Measurements from ENCODE around the gene TLCD4.
"Not testable (repeated sequence)": the region's sequence is repeated elsewhere in the genome, so short reads cannot be mapped to it uniquely, and the experiment has no call there.

Gene TLCD4

DNA sequence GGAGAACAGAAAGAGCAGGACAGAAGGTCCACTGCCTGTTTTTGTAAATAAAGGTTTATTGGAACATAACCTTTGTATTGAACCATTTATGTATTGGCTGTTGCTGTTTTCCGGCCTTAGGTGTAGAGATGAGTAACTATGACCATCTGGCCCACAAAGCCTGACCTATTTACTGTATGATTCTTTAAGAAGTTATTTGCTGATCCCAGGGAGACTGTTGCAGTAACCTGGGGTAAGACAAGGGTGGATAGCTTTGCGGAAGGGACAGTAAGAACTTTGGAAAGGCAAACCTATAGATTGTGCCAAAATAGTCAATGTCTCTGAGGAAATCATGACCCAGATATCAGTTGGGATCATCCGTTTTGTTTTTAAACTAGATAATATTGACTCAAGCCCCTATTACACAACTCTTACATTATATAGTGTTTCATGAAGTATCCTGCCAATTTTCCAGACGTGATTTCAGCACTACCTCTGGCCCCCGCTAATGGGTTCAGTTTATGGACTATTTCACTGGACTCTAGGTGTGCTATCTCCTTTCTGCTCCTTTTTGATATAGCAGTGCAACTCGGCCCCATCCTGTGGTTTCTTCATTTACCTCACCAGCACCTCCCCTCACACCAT, 20.8 kb upstream of the TLCD4 start:
- no peak for DNase-seq

- no peak for DNase-seq
Observed at GRCh38 chr1:95097426-95097825, 19.7 kb upstream of the TLCD4 start.

- DNase-seq = no peak
Observed at GRCh38 chr1:95098196-95098595, 19.0 kb upstream of the TLCD4 start.

DNA sequence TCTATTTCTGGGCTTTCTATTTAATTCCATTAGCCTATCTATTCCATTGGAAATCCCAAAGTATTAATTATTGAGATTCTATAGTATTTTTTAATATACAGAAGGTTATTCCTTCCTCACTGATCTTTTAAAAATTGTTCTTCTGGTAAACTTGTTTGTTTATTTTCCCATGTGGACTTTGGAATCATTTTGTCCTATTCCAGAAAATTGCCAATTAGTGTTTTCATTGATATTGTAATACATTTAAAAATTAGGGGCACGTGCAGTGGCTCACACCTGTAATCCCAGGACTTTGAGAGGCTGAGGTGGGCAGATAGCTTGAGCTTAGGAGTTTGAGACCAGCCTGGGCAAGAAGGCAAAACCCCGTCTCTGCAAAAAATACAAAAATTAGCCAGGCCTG, 8.4 kb upstream of the TLCD4 start:
- DNase-seq = no peak

DNA sequence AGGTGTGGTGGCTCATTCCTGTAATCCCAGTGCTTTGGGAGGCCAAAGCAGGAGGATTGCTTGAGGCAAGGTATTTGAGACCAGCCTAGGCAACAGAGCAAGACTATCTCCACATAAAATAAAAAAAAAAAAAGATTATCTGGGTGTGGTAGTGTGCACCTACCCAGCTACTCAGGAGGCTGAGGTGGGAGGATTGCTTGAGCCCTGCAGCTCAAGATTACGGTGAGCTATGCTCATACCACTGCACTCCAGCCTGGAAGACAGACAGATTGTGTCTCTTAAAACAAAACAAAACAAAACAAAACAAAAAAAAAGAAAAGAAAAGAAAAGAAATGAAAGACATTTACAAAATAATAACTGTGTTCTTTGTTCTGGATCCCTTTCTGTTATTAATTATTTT, 6.1 kb upstream of the TLCD4 start:
- no peak for DNase-seq

DNA sequence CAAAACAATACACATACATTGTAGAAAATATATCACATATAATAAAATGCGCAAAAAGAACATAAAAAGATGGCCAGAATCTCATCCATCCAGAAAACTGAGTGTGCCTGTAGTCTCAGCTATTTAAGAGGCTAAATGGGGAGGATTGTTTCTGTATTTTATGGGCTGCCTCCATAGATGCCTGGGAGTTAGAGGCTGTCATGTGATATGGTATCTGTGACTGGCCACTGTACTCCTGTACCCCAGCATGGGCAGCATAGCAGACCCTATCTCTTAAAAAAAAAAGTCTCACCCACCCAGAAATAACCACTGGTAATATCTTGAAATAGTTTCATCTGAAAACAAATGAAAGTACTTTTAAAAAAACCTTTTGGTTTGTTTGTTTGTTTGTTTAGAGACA, 3.5 kb upstream of the TLCD4 start:
- no peak for DNase-seq

- DNase-seq = no peak
Observed at GRCh38 chr1:95115708-95116137, 1.4 kb upstream of the TLCD4 start.

DNA sequence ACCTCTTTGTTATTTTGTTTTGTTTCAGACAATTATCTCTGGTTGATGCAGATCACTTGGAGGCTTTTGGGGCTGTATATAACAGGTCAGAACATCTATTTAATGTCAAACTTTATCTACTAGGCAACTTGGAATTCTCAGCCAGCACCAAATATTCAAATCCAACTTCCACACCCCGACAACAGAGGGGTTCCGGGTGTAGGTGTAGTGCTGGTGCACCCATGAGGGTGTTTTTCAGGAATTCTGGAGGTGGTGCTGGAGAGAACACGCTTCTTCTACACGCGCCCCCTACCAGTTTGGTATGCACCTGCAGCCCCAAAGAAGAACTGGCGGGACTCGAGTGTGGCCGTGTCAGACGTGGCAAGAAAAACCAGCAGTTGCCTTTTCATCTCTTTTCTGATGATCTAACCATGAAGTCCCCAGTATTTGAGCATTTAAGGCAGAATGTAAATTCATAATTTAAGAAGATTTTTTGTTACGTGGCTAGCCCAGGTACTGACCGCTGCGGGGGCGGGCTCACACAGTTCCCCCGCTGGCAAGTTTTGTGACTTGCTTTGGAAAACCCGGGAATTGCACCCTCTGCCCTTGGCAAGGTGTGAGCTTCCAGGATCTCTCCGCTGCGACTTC, 462 bp upstream of the TLCD4 start:
- peak; percentile 86 for DNase-seq

GRCh38 chr1:95118067-95118499, 928 bp downstream of the TLCD4 start:
- no peak for DNase-seq

DNA sequence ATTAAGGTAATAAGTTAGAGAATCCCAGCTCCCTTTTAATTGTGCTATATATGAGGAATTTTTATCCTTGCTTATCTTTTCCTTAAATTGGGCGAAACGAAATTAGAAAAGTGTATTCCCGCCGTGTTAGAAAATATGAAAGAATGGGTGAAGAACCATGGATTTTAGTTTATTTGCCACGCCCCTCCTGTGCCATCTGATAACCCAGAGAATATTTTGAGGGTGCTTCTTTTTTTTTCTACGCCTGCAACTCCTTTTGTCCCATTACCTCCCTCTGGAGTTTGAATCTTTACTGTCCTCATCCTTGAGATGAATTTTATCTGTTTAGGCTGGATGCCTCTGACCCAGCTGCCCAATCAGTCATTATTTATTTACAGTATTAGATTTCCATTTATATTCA, 1.6 kb downstream of the TLCD4 start:
- no peak for DNase-seq

DNA sequence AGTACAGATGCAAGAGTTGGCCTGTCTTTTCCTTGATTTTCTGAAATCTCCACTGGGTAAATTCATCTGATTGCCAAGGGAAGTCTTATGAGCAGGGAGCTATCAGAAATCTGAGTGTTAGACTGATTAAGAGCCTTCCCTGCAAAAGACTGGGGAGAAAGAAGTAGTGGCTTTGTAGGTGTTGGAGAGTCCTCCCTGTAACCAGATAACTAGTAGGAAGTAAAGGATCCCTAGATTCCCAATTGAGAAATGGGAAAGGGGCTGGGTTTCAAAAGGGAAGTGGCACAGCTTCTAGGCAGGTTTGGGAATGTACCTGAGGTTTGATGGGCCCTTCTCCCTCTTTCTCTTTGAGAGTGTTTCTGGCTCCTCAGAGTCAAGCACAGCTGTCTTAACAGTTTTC, 2.1 kb downstream of the TLCD4 start:
- no peak for DNase-seq

GRCh38 chr1:95122151-95122697, 5.1 kb downstream of the TLCD4 start:
- no peak for DNase-seq

- DNase-seq = no peak
Observed at GRCh38 chr1:95124342-95124741, 7.2 kb downstream of the TLCD4 start.

DNA sequence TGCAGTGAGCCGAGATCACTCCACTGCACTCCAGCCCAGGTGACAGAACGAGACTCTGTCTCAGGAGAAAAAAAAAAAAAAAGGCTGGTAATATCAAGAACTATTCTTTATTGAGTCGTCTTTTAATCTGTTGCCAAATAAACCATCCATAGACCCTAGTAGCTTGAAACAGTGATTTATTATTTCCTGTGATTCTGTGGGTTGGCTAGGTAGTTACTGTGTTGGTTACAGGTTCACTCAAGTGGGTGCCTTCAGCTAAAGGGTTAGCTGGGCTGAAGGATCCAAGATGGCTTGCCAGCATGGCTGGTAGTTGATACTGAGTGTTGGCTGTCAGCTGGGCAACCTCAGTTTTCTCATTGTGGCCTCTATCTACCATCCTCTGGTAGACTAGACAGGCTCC, 9.2 kb downstream of the TLCD4 start:
- DNase-seq = no peak

GRCh38 chr1:95126846-95127245, 9.7 kb downstream of the TLCD4 start:
- no peak for DNase-seq

GRCh38 chr1:95127380-95127779, 10.2 kb downstream of the TLCD4 start:
- DNase-seq = no peak

GRCh38 chr1:95132762-95133161, 15.6 kb downstream of the TLCD4 start:
- no peak for DNase-seq

GRCh38 chr1:95133687-95134086, 16.5 kb downstream of the TLCD4 start:
- no peak for DNase-seq

DNA sequence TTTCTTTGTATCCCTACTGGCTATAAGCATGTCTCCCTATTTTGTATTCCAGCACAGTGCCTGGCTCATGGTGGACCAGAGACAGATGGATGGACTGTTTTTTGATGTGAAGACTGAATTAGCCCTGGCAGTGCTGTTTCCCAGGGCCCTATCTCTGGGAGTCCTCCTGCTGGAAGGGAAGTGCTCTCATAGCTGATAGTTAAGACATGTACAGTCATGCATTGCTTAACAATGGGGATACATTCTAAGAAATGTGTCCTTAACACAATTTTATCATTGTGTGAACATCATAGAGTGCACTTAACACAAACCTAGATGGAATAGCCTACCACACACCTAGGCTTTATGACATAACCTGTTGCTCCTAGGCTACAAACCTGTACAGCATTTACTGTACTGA, 21.1 kb downstream of the TLCD4 start:
- no peak for DNase-seq

DNA sequence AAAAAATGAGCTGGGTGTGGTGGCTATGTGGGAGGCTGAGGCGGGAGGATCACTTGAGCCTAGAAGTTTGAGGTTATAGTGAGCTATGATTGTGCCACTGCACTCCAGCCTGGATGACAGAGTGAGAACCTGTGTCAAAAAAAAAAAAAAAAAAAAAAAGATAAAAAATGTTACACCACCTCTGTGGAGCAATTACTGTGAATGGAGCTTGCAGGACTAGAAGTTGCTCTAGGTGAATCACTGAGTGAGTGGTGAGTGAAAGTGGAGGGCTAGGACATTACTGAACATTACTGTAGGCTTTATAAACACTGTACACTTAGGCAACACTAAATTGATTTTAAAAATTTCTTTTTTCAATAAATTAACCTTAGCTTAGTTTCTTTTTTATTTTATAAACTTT, 21.9 kb downstream of the TLCD4 start:
- no peak for DNase-seq

DNA sequence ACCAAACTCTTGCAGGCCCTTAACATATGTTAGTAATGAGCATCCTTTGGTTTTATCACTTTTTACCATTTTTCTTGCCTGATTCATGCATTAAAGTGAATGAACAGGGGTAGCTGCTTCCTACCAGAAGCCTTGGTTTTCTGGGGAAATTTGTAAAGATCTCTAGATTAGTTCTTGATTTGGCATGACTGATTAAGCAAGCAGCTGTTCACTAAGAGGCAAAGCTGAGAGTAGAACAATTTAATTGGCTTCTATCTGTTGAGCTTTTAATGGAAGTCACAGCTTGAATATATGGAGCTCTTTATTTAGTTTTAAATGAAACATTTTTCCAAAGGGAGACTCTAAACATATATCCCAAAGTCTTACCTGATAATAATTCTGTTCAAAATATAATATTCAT, 23.6 kb downstream of the TLCD4 start:
- DNase-seq = no peak

DNA sequence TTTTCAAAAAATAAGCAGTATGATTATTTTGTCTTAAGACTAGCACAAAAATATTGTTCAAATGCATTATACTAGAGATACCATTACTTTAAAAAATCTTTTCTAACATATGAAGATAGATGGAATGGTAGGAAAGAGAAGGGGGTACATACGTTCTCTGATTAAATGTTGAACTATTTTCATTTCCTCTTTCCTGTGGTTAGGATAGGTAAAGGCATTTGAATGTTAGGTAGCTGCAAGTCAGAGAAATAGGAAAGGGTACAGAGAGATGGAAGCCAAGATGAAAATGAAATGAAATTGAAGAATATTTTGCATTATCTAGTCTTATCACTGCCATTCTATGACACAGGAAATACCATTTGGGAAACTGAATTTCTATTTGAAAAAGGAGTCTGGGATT, 28.3 kb downstream of the TLCD4 start:
- no peak for DNase-seq

DNA sequence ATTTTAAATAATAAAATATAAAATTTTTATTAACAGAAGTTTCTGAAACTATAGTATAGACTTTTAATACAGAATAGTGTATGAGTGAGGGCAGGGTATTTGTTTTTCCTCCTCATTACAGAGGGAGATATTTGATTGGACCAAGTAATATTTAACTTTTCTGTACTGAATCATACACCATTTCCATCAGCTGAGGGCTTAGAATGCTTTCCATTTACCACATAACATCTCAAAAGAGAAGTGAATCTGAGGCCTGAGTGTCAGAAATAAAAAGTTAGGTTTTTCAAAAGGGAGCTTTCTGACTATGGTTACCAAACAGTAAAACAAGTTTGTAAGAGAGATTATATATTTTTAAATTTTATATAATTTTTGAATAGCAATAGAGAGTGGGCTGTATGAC, 29.5 kb downstream of the TLCD4 start:
- DNase-seq = no peak

DNA sequence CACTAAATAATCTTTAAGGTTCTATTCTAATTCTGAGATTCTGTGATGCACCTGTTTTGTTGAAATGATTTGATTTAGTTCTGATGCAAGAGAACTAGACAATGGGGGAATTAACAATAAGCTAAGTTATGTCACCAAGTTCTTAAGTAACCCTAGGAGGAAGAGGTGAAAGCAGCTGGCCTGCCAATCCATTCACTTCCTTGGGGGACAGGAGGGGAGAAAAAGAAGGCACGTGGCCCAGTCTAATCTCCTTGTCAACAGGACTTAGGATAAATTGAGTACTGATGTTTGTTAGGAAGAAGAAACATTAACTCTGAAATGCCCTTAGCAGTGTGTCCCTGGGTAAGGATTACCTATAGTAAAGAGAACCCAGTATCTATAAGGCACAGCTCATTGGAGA, 36.9 kb downstream of the TLCD4 start:
- DNase-seq = no peak

- DNase-seq = not testable (repeated sequence)
Observed at GRCh38 chr1:95165569-95165968, 48.4 kb downstream of the TLCD4 start.

All from NCI-H1105 treated with DMSO at 0.1 percent for 48 hours (cell line).